Effector memory CD4-positive, alpha-beta T cell (primary cell): ENCODE data around the gene PACS1.

Source experiments
- DNase-seq, 3 donors: peaks; one replicate each; pipeline ENCODE4 v3.0.0-alpha.2; 2020
- H3K27ac ChIP-seq: 2 replicates; pipeline ENCODE4 v1.7.0; 2013; ENCODE audit warnings: mild to moderate bottlenecking, low read length, moderate library complexity; ENCODE audit not compliant: insufficient read depth, poor library complexity, severe bottlenecking
- H3K27me3 ChIP-seq: replicated peaks from 2 replicates; pipeline ENCODE4 v1.7.0; 2013; ENCODE audit warnings: mild to moderate bottlenecking, low read length; ENCODE audit not compliant: insufficient read depth, control insufficient read depth, poor library complexity, severe bottlenecking
- H3K36me3 ChIP-seq: 2 replicates; pipeline ENCODE4 v1.7.0; 2013; ENCODE audit warnings: mild to moderate bottlenecking, low read length, moderate library complexity; ENCODE audit not compliant: control insufficient read depth, insufficient read depth
- H3K4me1 ChIP-seq: 2 replicates; pipeline ENCODE4 v1.7.0; 2013; ENCODE audit warnings: low read length, mild to moderate bottlenecking; ENCODE audit not compliant: control insufficient read depth, insufficient read depth, poor library complexity, severe bottlenecking
- H3K4me3 ChIP-seq: 2 replicates; pipeline ENCODE4 v1.7.0; 2013; ENCODE audit warnings: low read length, low read depth, mild to moderate bottlenecking; ENCODE audit not compliant: insufficient read depth, poor library complexity, severe bottlenecking
- H3K9me3 ChIP-seq: 2 replicates; pipeline ENCODE4 v1.7.0; 2013; ENCODE audit warnings: mild to moderate bottlenecking, low read length, moderate library complexity; ENCODE audit not compliant: control insufficient read depth

The PACS1 gene

GRCh38 chr11:66228521-66228920, 158.4 kb downstream of the PACS1 start:
- Histone ChIP-seq H3K36me3 (peaks cover 63% of the 10 kb centered on the region), H3K4me3 (no peak overlapping the region), H3K4me1 (no peaks in the 10 kb centered on the region), H3K27ac (no peak overlapping the region), H3K27me3 (no peaks in the 10 kb centered on the region), H3K9me3 (no peaks in the 10 kb centered on the region)
- no peak for DNase-seq

GRCh38 chr11:66230156-66230555, 160.1 kb downstream of the PACS1 start:
- DNase-seq = no peak
- H3K4me3 ChIP-seq = no peak overlapping the region
- H3K27me3 ChIP-seq = no peaks in the 10 kb centered on the region
- H3K36me3 ChIP-seq = peaks cover 74% of the 10 kb centered on the region
- no peak overlapping the region for H3K27ac ChIP-seq
- H3K4me1 ChIP-seq = no peaks in the 10 kb centered on the region
- no peaks in the 10 kb centered on the region for H3K9me3 ChIP-seq

GRCh38 chr11:66230978-66231377, 160.9 kb downstream of the PACS1 start:
- Histone ChIP-seq H3K4me1 (no peaks in the 10 kb centered on the region), H3K4me3 (no peak overlapping the region), H3K9me3 (no peaks in the 10 kb centered on the region), H3K36me3 (peaks cover 81% of the 10 kb centered on the region), H3K27ac (no peak overlapping the region), H3K27me3 (no peaks in the 10 kb centered on the region)
- no peak for DNase-seq

- H3K27ac ChIP-seq = no peak overlapping the region
- no peak overlapping the region for H3K4me3 ChIP-seq
- no peaks in the 10 kb centered on the region for H3K9me3 ChIP-seq
- no peak for DNase-seq
- no peaks in the 10 kb centered on the region for H3K27me3 ChIP-seq
- H3K4me1 ChIP-seq = no peaks in the 10 kb centered on the region
- peaks cover 87% of the 10 kb centered on the region for H3K36me3 ChIP-seq
Measured at GRCh38 chr11:66231561-66231960, 161.5 kb downstream of the PACS1 start.

GRCh38 chr11:66232769-66233168, 162.7 kb downstream of the PACS1 start:
- Histone ChIP-seq H3K27me3 (no peaks in the 10 kb centered on the region), H3K4me3 (no peak overlapping the region), H3K4me1 (no peaks in the 10 kb centered on the region), H3K27ac (no peak overlapping the region), H3K9me3 (no peaks in the 10 kb centered on the region), H3K36me3 (peaks cover 78% of the 10 kb centered on the region)
- no peak for DNase-seq

GRCh38 chr11:66233301-66233700, 163.2 kb downstream of the PACS1 start:
- no peak for DNase-seq
- Histone ChIP-seq H3K36me3 (peaks cover 76% of the 10 kb centered on the region), H3K27me3 (no peaks in the 10 kb centered on the region)

GRCh38 chr11:66235141-66235540, 165.1 kb downstream of the PACS1 start:
- H3K27me3 ChIP-seq = no peaks in the 10 kb centered on the region
- no peak for DNase-seq
- H3K36me3 ChIP-seq = peaks cover 87% of the 10 kb centered on the region
- H3K27ac ChIP-seq = no peak overlapping the region
- no peak overlapping the region for H3K4me3 ChIP-seq
- H3K4me1 ChIP-seq = no peaks in the 10 kb centered on the region
- no peaks in the 10 kb centered on the region for H3K9me3 ChIP-seq

More at GRCh38 chr11:66233301-66233700, 163.2 kb downstream of the PACS1 start:
- Histone ChIP-seq H3K9me3 (no peaks in the 10 kb centered on the region), H3K4me3 (no peak overlapping the region), H3K4me1 (no peaks in the 10 kb centered on the region), H3K27ac (no peak overlapping the region)

GRCh38 chr11:66237867-66238266, 167.8 kb downstream of the PACS1 start:
- no peak for DNase-seq
- H3K9me3 ChIP-seq = no peaks in the 10 kb centered on the region
- H3K27me3 ChIP-seq = no peaks in the 10 kb centered on the region
- H3K27ac ChIP-seq = no peak overlapping the region
- H3K36me3 ChIP-seq = peaks cover 87% of the 10 kb centered on the region
- H3K4me1 ChIP-seq = no peaks in the 10 kb centered on the region
- no peak overlapping the region for H3K4me3 ChIP-seq

- Histone ChIP-seq H3K27me3 (no peaks in the 10 kb centered on the region), H3K4me3 (no peak overlapping the region), H3K36me3 (peaks cover 87% of the 10 kb centered on the region), H3K9me3 (no peaks in the 10 kb centered on the region), H3K4me1 (no peaks in the 10 kb centered on the region), H3K27ac (no peak overlapping the region)
- no peak for DNase-seq
Measured at GRCh38 chr11:66238786-66239413, 168.8 kb downstream of the PACS1 start.

GRCh38 chr11:66239511-66239910, 169.4 kb downstream of the PACS1 start:
- peaks cover 84% of the 10 kb centered on the region for H3K36me3 ChIP-seq

More at GRCh38 chr11:66239511-66239910, 169.4 kb downstream of the PACS1 start:
- peak overlapping the region; percentile 28 for H3K27ac ChIP-seq
- H3K4me1 ChIP-seq = no peaks in the 10 kb centered on the region
- H3K27me3 ChIP-seq = no peaks in the 10 kb centered on the region
- DNase-seq = no peak
- H3K9me3 ChIP-seq = no peaks in the 10 kb centered on the region
- no peak overlapping the region for H3K4me3 ChIP-seq
